Ecto neural progenitor cell (in vitro differentiated cells): ENCODE data around the gene DISC1.

Experiments used
- DNase-seq: peaks from one replicate; pipeline ENCODE4 v3.0.0-alpha.2; 2018; ENCODE audit warnings: low spot score

Gene DISC1

GRCh38 chr1:231814021-231814420 lies 187.4 kb downstream of the DISC1 start:
- no peak for DNase-seq

GRCh38 chr1:231814521-231814920 lies 187.9 kb downstream of the DISC1 start:
- no peak for DNase-seq

- DNase-seq = no peak
Measured at GRCh38 chr1:231817801-231818200, 191.2 kb downstream of the DISC1 start.

GRCh38 chr1:231818337-231818736 lies 191.7 kb downstream of the DISC1 start:
- DNase-seq = no peak

- DNase-seq = no peak
Measured at GRCh38 chr1:231821281-231821680, 194.7 kb downstream of the DISC1 start.

- no peak for DNase-seq
Measured at GRCh38 chr1:231822041-231822440, 195.5 kb downstream of the DISC1 start.

- DNase-seq = no peak
Measured at GRCh38 chr1:231826566-231826965, 200.0 kb downstream of the DISC1 start.

- DNase-seq = no peak
Measured at GRCh38 chr1:231827337-231828105, 200.9 kb downstream of the DISC1 start.

- no peak for DNase-seq
Measured at GRCh38 chr1:231828182-231828920, 201.8 kb downstream of the DISC1 start.

- no peak for DNase-seq
Measured at GRCh38 chr1:231829332-231829731, 202.7 kb downstream of the DISC1 start.

GRCh38 chr1:231836227-231836893 lies 209.8 kb downstream of the DISC1 start:
- no peak for DNase-seq

GRCh38 chr1:231838521-231838920 lies 211.9 kb downstream of the DISC1 start:
- no peak for DNase-seq

GRCh38 chr1:231839999-231840398 lies 213.4 kb downstream of the DISC1 start:
- no peak for DNase-seq

GRCh38 chr1:231841616-231842344 lies 215.2 kb downstream of the DISC1 start:
- DNase-seq = no peak

GRCh38 chr1:231842441-231842840 lies 215.9 kb downstream of the DISC1 start:
- no peak for DNase-seq

- no peak for DNase-seq
Measured at GRCh38 chr1:231844986-231845502, 218.5 kb downstream of the DISC1 start.

- DNase-seq = no peak
Measured at GRCh38 chr1:231847612-231848397, 221.2 kb downstream of the DISC1 start.

- DNase-seq = no peak
Measured at GRCh38 chr1:231849981-231850380, 223.4 kb downstream of the DISC1 start.

- no peak for DNase-seq
Measured at GRCh38 chr1:231850786-231851185, 224.2 kb downstream of the DISC1 start.

- DNase-seq = no peak
Measured at GRCh38 chr1:231853588-231854207, 227.1 kb downstream of the DISC1 start.

- no peak for DNase-seq
Measured at GRCh38 chr1:231855361-231855760, 228.8 kb downstream of the DISC1 start.
